C4-2B (cell line): Measurements from ENCODE around the gene CTLA4.

ENCODE experiments used
- ZFX ChIP-seq: fragments of 450-650 bp; IDR thresholded peaks from 2 replicates; pipeline ENCODE4 v1.6.1; 2017
- TF ChIP-seq, protein P1 (sequence below): fragments of 450-650 bp; conservative IDR thresholded peaks from 2 replicates; pipeline ENCODE4 v1.5.1; 2017; ENCODE audit warnings: mild to moderate bottlenecking

DNA sequence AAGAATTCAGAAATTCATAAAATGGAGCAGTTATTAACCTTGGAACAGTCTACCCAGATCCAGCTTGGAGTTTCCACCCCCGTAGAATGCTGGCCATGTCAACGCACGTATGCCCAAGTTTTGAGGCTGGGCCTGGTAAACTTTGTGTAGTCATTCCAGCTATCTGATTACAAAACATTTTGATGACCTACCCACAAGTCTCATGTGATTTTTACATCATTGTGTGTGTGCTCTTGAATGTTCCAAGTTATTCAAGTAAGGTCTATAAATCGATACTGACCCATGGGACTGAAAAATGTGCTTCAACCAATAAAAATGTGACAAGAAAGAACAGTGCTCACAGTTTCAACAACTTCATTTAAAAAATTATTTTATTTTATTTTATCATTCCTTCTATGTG, 36.5 kb downstream of the CTLA4 start:
- TF ChIP-seq, protein P1, sequence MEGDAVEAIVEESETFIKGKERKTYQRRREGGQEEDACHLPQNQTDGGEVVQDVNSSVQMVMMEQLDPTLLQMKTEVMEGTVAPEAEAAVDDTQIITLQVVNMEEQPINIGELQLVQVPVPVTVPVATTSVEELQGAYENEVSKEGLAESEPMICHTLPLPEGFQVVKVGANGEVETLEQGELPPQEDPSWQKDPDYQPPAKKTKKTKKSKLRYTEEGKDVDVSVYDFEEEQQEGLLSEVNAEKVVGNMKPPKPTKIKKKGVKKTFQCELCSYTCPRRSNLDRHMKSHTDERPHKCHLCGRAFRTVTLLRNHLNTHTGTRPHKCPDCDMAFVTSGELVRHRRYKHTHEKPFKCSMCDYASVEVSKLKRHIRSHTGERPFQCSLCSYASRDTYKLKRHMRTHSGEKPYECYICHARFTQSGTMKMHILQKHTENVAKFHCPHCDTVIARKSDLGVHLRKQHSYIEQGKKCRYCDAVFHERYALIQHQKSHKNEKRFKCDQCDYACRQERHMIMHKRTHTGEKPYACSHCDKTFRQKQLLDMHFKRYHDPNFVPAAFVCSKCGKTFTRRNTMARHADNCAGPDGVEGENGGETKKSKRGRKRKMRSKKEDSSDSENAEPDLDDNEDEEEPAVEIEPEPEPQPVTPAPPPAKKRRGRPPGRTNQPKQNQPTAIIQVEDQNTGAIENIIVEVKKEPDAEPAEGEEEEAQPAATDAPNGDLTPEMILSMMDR, result no peak
- TF ChIP-seq ZFX, result no peak
